Left lobe of liver (tissue), 2 donors: Measurements from ENCODE around the gene CD247. TPM values are rescaled to one million over a fixed set of nuclear protein-coding genes. Genes with fewer than 3 reads are reported as not detected.

ENCODE experiments used
- ATAC-seq: fragments of 200-7000 bp; cut with Tn5 transposase; one replicate; pipeline ENCODE4 v1.9.1; 2020; ENCODE audit warnings: mild to moderate bottlenecking, moderate library complexity
- DNase-seq: peaks from one replicate; pipeline ENCODE4 v3.0.0-alpha.2; 2020; ENCODE audit warnings: low spot score
- total RNA-seq: library from RNA; stranded (reverse); gene quantifications from one replicate; pipeline ENCODE4 v1.2.1, GENCODE V29; 2021
- donor health status: DM: no; HTN: no; CAD: no; lungs with moderate emphysema.
- donor health status: DM: no; HTN: yes; CAD: no.

Gene CD247
- total RNA-seq, 1 donor from 2014 or later, result 0.65 TPM

GRCh38 chr1:167512046-167512654 is 6.2 kb downstream of the CD247 start:
- DNase-seq (no peak), ATAC-seq (no peak)

GRCh38 chr1:167511374-167511986 is 6.8 kb downstream of the CD247 start:
- no peak for ATAC-seq

DNA sequence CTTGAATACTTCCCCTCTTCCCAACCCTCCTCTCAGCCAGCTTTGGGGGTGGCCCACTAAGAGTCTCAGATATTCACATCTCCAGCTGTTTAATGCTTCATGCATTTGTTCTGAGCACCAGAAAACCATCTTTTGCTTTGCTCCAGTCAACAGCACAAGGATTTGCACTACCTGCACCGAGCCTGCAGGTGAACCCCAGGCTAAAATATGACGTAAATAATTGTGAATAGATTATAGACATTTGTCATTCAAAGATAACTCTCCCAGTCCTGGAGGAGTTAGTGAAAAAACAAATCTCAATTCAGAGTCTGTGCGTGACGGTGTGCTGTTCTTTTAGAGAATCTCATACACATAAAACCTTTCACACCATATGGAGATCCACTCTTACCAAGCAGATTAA is 7.4 kb downstream of the CD247 start:
- DNase-seq, result no peak
- no peak for ATAC-seq

More at GRCh38 chr1:167511374-167511986, 6.8 kb downstream of the CD247 start:
- no peak for DNase-seq

GRCh38 chr1:167510244-167510643 is 8.1 kb downstream of the CD247 start:
- no peak for DNase-seq

DNA sequence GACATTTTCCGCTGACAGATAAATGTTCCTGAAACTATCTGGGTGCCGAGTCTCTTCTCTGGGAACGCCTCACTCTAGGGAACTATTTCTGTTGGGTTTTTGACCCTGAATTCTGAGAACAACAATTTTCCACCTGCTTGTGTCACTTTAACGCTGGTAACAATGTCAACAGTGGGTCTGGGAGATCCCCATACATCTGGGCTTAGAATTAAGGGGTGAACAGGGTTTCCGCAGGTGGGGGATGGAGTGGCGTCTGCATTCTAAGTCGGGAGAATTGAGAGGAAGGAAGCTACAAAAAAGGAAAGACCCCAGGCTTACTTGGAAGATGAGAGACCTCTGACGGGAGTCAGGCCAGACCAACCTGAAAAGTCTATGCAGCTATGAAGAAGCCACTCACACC is 8.7 kb downstream of the CD247 start:
- ATAC-seq (no peak), DNase-seq (no peak)

More at GRCh38 chr1:167510244-167510643, 8.1 kb downstream of the CD247 start:
- no peak for ATAC-seq

- DNase-seq (no peak), ATAC-seq (no peak)
These were observed 10.6 kb downstream of the CD247 start for GRCh38 chr1:167507719-167508118.

- DNase-seq (no peak), ATAC-seq (no peak)
These were observed 13.9 kb downstream of the CD247 start for GRCh38 chr1:167504467-167504827.

GRCh38 chr1:167503626-167504466 is 14.5 kb downstream of the CD247 start:
- DNase-seq (no peak), ATAC-seq (no peak)

DNA sequence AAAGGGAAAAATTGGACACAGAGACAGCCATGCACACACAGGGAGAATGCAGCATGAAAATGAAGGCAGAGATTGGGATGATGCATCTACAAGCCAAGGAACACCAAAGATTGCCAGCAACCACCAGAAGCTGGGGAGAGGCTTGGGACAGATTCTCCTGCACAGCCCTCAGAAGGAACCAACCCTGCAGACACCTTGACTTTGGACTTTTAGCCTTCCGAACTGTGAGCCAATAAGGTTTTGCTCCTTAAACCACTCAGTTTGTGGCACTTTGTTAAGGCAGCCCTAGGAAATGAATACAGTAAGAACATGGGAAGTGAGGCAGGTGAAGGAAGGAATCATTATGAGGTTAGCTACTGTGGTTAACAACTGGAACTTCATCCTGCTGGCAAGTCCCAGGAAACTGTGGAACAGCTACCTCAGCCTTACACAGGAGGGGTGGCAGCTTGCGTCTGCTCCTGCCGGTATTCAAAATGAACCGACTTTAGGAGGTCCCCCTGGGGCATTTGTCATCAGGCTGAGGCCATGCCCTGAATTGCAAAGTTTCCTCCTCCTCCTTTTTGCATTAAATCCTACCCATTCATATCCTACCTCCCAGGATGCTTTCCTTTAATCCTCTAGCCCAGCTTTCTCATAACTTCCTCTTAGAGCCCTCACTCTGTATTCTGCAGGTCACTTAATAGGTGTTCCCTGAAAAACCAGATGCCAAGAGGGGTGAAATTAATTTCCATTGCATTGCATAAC is 15.4 kb downstream of the CD247 start:
- no peak for ATAC-seq
- DNase-seq, result no peak

GRCh38 chr1:167502192-167502551 is 16.2 kb downstream of the CD247 start:
- no peak for DNase-seq
- no peak for ATAC-seq

- ATAC-seq (no peak), DNase-seq (no peak)
These were observed 16.7 kb downstream of the CD247 start for GRCh38 chr1:167501515-167502191.

DNA sequence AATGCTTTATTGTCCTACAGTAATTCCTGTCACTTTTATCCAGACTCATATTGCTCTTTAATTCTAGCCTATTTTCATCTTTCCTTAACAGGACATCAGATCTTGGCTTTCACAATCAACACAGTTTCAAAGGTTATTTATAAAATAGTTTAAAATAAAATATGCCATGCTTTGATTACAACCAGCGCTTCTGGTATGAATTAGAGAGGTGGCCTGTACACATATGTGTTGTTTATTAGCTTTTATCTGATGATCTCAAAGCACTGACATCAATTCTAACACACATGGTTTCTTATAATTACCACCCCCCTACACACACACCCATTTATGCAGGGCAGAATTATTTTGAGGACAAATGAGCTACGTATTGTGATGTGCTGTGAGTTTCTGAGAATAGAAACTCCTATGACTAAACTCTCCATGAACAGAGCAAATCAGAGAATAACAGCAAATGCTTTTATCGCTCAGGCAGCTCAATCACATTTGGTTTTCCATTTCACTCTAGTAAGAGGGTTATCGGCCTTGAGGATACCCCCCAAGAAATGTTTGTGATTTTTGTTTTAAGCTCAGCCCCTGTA is 18.0 kb downstream of the CD247 start:
- ATAC-seq, result no peak
- DNase-seq, result no peak

- ATAC-seq (no peak), DNase-seq (no peak)
These were observed 18.6 kb downstream of the CD247 start for GRCh38 chr1:167499664-167500101.

GRCh38 chr1:167499106-167499505 is 19.2 kb downstream of the CD247 start:
- no peak for DNase-seq
- ATAC-seq, result no peak

DNA sequence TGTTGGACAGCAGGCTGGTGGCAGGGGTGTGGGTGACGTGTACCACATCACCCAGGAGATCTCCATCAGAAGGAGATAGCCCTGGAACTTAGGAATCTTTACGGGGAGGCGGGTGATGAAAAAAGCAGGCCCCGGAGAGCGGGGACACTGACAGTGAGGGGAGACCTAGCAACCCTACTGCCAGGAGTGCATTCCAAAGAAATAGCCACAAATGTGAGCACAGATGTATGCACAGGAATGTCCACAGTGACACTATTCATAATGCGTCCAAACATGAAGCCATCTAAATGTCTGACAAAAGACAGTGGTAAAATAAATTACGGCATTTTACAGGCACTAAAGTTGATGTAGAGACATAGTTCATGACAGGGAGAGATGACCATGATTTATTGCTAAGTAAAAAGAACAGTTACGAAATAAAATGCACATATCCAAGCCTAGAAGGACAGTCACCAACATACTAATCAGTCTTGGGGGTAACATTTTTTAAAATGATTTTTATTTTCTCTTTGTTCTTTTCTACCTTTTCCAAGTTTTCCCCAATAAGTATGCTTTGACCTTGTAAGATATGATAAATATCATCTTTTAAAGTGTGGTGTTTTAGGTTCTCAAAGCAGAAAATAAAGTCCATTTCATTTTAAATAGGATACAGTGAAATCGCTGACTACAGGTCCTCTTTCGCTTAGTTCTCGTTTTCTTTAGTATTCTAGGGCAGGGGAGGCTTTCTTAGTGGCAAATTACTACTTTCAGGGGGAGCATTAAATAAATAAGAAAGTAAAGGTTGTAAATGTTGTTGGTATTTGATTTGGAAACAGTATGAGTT is 21.3 kb downstream of the CD247 start:
- ATAC-seq (no peak), DNase-seq (no peak)

DNA sequence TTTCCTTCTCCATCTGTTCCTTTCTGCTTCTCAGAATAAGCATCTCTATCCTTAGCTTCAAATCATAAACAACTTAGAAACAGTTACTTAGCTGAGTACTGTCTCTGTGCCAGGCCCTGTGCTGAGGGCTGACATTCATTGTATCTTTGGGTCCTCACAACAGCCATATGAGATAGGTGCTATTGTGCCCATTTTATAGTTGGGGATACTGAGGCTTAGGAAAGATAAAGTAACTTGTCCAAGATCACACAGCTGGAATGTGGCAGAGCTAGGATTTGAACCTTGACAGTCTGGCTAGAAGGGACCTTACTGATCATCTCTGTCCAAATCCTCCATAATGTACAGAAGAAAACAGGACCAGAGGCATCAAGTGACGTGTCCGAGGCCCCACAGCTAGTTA is 25.0 kb downstream of the CD247 start:
- DNase-seq, result no peak
- no peak for ATAC-seq

- ATAC-seq (no peak), DNase-seq (no peak)
These were observed 25.8 kb downstream of the CD247 start for GRCh38 chr1:167492481-167492910.

DNA sequence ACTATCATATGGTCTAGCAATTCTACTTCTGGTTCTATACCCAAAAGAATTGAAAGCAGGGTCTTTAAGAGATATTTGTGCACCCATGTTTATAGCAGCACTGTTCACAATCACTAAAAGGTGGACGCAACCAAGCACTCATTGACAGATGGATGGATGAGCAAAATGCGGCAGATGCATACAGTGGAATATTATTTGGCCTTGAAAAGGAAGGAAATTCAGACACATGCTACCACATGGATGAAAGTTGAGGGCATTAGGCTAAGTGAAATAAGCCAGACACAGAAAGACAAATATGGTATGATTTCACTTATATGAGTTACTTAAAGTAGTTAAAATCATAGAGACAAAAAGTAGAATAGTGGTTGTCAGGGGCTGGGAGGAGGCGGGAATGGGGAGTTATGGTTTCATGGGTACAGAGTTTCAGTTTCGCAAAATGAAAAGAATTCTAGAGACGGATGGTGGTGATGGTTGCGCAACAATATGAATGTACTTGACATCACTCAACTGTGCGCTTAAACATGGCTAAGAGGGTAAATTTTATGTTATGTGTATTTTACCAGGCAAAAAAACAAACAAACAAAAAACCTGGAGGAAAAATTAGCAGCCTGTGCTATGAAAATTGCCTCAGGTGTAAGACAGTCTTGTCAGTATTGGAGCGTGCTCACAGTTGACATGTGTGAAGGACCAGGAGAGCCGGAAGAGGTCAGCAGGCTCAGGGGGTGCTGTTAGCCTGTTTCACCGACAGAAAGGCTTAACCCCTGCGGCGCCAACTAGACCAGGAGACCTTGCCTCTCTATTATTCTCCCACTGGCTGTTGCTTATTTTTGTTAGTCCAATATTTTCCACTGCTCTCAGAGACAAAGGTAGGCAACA is 26.5 kb downstream of the CD247 start:
- ATAC-seq (no peak), DNase-seq (no peak)

DNA sequence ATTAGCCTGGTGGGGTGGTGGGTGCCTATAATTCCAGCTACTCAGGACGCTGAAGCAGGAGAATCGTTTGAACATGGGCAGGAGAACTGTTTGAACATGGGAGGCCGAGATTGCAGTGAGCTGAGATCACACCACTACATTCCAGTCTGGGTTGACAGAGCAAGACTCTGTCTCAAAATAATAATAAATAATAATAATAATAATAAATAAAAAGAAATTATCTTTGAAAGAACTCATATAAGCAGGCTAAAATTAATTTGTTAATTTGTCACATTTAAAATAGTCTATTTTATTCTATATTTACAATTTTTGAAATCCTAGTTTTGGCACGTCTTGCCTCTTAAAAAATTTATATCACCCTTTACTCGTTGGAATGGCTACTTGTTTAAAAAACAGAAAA is 27.6 kb downstream of the CD247 start:
- no peak for DNase-seq

More for the DNA sequence above, 27.6 kb downstream of the CD247 start:
- no peak for ATAC-seq
